DND-41 (cell line): ENCODE data around the gene BLOC1S4.

ENCODE experiments used
- ATAC-seq: fragments of 200-7000 bp; cut with Tn5 transposase; 3 replicates; pipeline ENCODE4 v1.9.1; 2021; ENCODE audit warnings: low read depth; ENCODE audit not compliant: insufficient read depth
- DNase-seq: peaks from one replicate; pipeline ENCODE4 v3.0.0-alpha.2; 2020
- H2AFZ ChIP-seq: 2 replicates; pipeline ENCODE4 v1.6.0; 2012; ENCODE audit warnings: low read depth, low read length
- H3K27ac ChIP-seq: 2 replicates; pipeline ENCODE4 v1.5.1; 2012; ENCODE audit warnings: low read length, inconsistent platforms
- H3K27me3 ChIP-seq: fragments of 200-600 bp; sonication (generic); 2 replicates; pipeline ENCODE4 v1.6.0; 2012; ENCODE audit warnings: low read length, mild to moderate bottlenecking, inconsistent platforms; ENCODE audit not compliant: insufficient read depth, poor library complexity
- H3K36me3 ChIP-seq: 2 replicates; pipeline ENCODE4 v1.5.1; 2012; ENCODE audit warnings: low read length, inconsistent platforms; ENCODE audit not compliant: insufficient read depth
- H3K4me1 ChIP-seq: 2 replicates; pipeline ENCODE4 v1.5.1; 2012; ENCODE audit warnings: mild to moderate bottlenecking, low read length; ENCODE audit not compliant: insufficient read depth
- H3K4me2 ChIP-seq: 2 replicates; pipeline ENCODE4 v1.6.0; 2012; ENCODE audit warnings: mild to moderate bottlenecking, moderate library complexity, low read length, inconsistent platforms; ENCODE audit not compliant: insufficient read depth
- H3K4me3 ChIP-seq, 2 experiments: fragments of 200-600 bp in 1 of 2; shearing (Covaris generic) in 1 of 2; 2 replicates each; pipeline ENCODE4 v1.5.1; 2012 to 2016; ENCODE audit warnings: inconsistent platforms in 2 of 2, low read length in 2 of 2, mild to moderate bottlenecking in 2 of 2, low read depth in 1 of 2, moderate library complexity in 1 of 2
- H3K79me2 ChIP-seq: 2 replicates; pipeline ENCODE4 v1.6.0; 2012; ENCODE audit warnings: low read length, inconsistent platforms; ENCODE audit not compliant: insufficient read depth
- H3K9ac ChIP-seq: 2 replicates; pipeline ENCODE4 v1.6.0; 2012; ENCODE audit warnings: low read depth, mild to moderate bottlenecking, inconsistent platforms, low read length, moderate library complexity
- H3K9me3 ChIP-seq: 2 replicates; pipeline ENCODE4 v1.5.1; 2012; ENCODE audit warnings: low read length, moderate library complexity, mild to moderate bottlenecking, inconsistent platforms; ENCODE audit not compliant: insufficient read depth, severe bottlenecking
- H4K20me1 ChIP-seq: 2 replicates; pipeline ENCODE4 v1.6.0; 2012; ENCODE audit warnings: low read length; ENCODE audit not compliant: insufficient read depth
- EZH2 ChIP-seq: IDR thresholded peaks from 3 replicates; pipeline ENCODE4 v1.6.1; 2012; ENCODE audit warnings: borderline replicate concordance, low read depth, mild to moderate bottlenecking, moderate library complexity, low read length, inconsistent platforms; ENCODE audit not compliant: severe bottlenecking
- TF ChIP-seq, protein P1 (sequence below): IDR thresholded peaks from 2 replicates; pipeline ENCODE4 v1.5.1; 2012; ENCODE audit warnings: borderline replicate concordance, low read length, moderate library complexity, mild to moderate bottlenecking; ENCODE audit not compliant: poor library complexity, severe bottlenecking; ENCODE audit errors: extremely low read depth

Gene BLOC1S4

GRCh38 chr4:6681191-6681590 is 34.8 kb upstream of the BLOC1S4 start:
- H3K36me3 ChIP-seq, result peaks cover 26% of the 10 kb centered on the region
- no peak for TF ChIP-seq EZH2
- TF ChIP-seq, protein P1, sequence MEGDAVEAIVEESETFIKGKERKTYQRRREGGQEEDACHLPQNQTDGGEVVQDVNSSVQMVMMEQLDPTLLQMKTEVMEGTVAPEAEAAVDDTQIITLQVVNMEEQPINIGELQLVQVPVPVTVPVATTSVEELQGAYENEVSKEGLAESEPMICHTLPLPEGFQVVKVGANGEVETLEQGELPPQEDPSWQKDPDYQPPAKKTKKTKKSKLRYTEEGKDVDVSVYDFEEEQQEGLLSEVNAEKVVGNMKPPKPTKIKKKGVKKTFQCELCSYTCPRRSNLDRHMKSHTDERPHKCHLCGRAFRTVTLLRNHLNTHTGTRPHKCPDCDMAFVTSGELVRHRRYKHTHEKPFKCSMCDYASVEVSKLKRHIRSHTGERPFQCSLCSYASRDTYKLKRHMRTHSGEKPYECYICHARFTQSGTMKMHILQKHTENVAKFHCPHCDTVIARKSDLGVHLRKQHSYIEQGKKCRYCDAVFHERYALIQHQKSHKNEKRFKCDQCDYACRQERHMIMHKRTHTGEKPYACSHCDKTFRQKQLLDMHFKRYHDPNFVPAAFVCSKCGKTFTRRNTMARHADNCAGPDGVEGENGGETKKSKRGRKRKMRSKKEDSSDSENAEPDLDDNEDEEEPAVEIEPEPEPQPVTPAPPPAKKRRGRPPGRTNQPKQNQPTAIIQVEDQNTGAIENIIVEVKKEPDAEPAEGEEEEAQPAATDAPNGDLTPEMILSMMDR, result no peak
- H3K4me2 ChIP-seq, result no peak overlapping the region
- H3K4me1 ChIP-seq, result peaks cover 19% of the 10 kb centered on the region
- DNase-seq, result no peak
- no peak overlapping the region for H2AFZ ChIP-seq
- no peaks in the 10 kb centered on the region for H3K9me3 ChIP-seq
- peak; percentile 25; the same call in 1 of the 3 replicates for ATAC-seq
- peaks cover 24% of the 10 kb centered on the region for H3K79me2 ChIP-seq
- no peak overlapping the region for H3K27ac ChIP-seq
- no peaks in the 10 kb centered on the region for H3K27me3 ChIP-seq
- H3K4me3 ChIP-seq, result no peak overlapping the region
- no peak overlapping the region for H3K9ac ChIP-seq
- peaks cover 50% of the 10 kb centered on the region for H4K20me1 ChIP-seq

DNA sequence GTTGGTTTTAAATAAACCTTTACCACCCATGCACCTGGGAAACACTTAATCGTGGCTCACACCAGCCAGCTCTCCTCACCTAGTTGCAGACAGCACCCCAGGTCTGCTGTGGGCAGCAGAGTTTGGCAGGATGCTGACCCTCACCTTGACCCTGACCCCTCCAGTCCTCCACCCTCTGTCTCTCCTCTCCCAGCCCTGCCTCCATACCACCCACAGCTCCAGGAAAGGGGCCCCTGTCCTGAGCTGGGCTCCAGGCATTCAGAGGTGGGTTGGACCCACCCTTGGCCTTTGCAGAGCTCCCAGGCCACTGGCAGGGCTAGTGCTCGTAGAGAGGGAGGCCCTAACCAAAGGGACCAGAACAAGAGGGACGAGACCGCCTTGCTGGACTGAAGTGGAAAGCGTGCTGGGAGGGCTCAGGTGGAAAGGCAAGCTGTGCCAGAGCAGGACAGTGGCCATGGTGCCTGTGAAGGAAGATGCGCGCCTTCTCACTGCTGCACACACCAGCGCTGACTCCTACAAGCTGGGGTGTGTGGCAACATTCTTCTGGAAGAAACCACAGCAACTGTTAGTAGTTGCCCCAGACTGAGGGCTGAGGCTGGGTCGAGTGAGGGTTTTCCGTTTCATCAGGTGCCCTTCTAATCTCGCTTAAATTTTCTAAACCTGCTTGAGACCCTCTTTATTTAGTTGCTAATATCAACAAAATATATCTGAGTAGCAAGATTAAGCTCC is 32.9 kb upstream of the BLOC1S4 start:
- Histone ChIP-seq H3K4me1 (0 out of 2 replicates have a peak, but pooled peaks cover 6% of the 10 kb centered on the region), H3K27me3 (no peaks in the 10 kb centered on the region), H3K36me3 (peaks cover 10% of the 10 kb centered on the region; the same call in 1 of the 2 replicates), H3K9ac (no peak overlapping the region), H3K4me3 (no peak overlapping the region), H3K9me3 (no peaks in the 10 kb centered on the region), H3K27ac (no peak overlapping the region), H2AFZ (no peak overlapping the region), H3K79me2 (peaks cover 8% of the 10 kb centered on the region; the same call in 1 of the 2 replicates), H4K20me1 (peaks cover 34% of the 10 kb centered on the region; the same call in 1 of the 2 replicates), H3K4me2 (no peak overlapping the region)
- ATAC-seq (peak; percentile 42; the same call in 1 of the 3 replicates), DNase-seq (no peak)
- no peak for TF ChIP-seq EZH2
- TF ChIP-seq, protein P1, result no peak

- Histone ChIP-seq H3K27me3 (no peaks in the 10 kb centered on the region), H3K9ac (no peak overlapping the region), H2AFZ (no peak overlapping the region), H3K27ac (no peak overlapping the region), H3K4me1 (no peaks in the 10 kb centered on the region), H3K9me3 (no peaks in the 10 kb centered on the region), H4K20me1 (peaks cover 22% of the 10 kb centered on the region; the same call in 1 of the 2 replicates), H3K36me3 (0 out of 2 replicates have a peak, but pooled peaks cover 2% of the 10 kb centered on the region), H3K79me2 (no peaks in the 10 kb centered on the region), H3K4me2 (no peak overlapping the region), H3K4me3 (no peak overlapping the region)
- TF ChIP-seq, protein P1, result no peak
- TF ChIP-seq EZH2, result no peak
- no peak for DNase-seq
- no peak for ATAC-seq
These were observed 31.3 kb upstream of the BLOC1S4 start for GRCh38 chr4:6684656-6685055.
